GM08714 (cell line): ENCODE measurements around the gene WDFY2.
"Not testable (repeated sequence)": the region's sequence is repeated elsewhere in the genome, so short reads cannot be mapped to it uniquely, and the experiment has no call there.

Experiments used
- H3K4me3 ChIP-seq: fragments of 200-500 bp; sonication (Bioruptor generic); 2 replicates; pipeline ENCODE4 v1.5.1; 2014; ENCODE audit warnings: mild to moderate bottlenecking, low read length, inconsistent platforms
- ZNF274 ChIP-seq: IDR thresholded peaks from 2 replicates; pipeline ENCODE4 v1.6.1; 2012; ENCODE audit warnings: mild to moderate bottlenecking, low read depth, low read length

The WDFY2 gene

DNA sequence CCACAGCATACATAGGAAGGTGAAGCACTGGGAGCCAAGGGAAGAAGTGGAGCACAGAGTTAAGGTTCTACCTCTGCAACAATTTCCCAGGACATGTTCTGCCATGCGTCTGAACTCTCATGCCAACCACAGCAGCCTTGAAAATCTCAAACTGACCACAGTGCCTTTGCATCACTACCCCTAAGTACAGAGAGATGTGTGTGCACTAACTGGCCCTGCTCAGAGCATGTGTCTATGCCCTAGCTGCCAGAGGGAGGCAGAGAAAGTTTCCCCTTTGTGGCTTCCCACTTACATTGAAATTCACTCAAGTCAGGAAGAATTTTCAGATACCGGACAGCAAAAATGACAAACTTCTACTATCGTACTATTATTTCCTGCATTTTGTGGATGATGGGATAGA, 26.8 kb upstream of the WDFY2 start:
- no peak for TF ChIP-seq ZNF274
- no peak overlapping the region for H3K4me3 ChIP-seq

DNA sequence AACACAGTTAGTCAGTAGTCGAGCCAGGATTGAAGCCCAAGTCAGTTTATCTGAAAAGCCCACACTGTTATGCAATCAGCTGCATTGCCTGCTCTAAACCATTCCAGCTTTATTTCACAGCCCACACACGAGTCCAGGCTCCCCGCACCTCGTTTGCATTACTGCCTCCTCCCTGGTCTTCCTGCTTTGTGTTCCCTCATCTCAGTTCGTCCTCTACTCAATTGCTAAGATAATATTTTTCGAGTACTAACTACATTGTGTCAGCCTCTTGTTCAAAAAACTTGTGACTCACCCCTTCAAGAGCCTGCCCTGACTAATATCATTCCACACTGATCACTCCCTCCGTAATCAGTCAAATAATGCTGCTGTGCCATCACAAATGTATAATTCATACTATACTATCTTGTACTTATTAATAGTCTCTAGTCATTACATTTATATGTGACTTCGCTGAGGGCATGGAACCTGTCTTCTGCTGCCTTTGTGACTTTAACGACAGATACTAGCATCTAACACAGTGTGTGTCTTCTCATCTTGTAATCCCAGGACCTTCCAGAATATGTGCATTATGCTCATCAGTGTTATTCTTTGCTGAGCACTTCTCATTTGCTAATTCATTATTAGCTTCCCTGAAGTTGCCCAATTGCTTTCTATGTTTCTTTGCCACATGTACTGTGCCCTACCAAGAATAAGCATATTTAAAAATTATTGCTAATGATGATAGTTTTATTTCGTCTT, 26.2 kb upstream of the WDFY2 start:
- no peak overlapping the region for H3K4me3 ChIP-seq
- no peak for TF ChIP-seq ZNF274

DNA sequence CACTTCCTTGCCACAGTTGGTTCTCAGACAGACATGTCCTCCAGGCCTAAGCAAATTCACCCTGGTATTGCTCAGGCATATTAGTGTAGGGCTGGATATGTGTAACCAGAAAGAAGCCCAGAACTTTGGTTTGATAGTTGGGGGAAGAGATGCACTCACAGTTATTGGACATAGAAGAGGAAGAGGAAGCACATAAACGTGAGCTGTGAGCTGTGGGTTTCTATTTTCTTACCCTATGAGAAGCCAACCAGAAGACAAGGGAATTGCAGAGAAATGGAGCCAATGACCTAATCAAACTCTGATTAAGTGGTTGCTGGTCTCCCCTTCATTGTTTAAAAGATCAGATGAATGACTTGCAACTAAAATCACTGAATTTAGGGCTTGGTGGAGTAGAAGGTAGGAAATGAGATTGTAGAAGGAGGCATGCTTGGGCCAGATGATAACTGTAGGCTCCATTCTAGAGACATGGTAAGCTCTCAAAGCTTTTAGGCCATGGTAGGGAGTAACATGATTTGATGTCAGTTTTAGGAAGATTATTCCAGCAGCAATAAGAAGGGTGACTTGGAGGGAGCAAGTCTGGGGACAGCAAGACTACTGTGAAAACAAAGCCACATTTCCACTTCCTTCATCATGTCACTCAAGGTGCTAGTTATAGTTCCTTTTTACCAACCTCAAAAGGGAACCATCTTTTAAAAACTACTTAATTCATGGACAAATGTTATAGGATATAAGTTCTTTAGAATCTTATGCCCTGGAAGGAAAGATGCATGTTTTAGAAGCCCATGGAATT, 24.1 kb upstream of the WDFY2 start:
- no peak overlapping the region for H3K4me3 ChIP-seq
- no peak for TF ChIP-seq ZNF274

DNA sequence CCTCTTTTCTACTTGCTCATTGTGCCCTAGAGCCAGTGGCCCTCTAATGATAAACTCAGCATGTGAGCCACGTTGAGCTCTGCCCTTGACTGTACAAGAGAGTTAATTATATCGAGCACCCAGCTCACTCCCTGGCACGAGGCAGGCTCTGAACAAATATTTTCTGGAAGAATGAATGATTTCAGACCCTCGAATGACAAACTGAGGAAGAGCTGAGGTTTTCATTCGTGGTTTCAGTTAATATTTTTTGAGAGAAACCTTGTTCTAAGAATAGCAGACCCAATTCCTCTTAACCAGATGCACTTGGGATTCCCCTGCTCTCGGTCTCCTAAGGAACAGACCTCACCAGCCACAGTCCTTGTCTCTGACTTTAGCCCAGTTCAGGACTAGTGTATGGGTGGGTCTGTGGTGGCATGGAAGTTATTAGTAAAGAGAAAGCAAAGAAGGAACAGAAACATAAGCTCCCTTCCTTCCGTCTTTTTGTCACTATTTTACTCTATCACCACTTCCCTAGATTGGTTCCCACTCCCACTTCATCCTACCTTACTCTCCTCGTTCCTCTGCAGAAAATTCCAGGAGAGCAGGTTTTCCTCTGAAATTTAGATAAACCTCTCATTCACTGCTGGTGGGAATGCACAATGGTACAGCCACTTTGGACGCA, 22.1 kb upstream of the WDFY2 start:
- no peak for TF ChIP-seq ZNF274
- peak overlapping the region; percentile 47; the same call in 1 of the 2 replicates for H3K4me3 ChIP-seq

DNA sequence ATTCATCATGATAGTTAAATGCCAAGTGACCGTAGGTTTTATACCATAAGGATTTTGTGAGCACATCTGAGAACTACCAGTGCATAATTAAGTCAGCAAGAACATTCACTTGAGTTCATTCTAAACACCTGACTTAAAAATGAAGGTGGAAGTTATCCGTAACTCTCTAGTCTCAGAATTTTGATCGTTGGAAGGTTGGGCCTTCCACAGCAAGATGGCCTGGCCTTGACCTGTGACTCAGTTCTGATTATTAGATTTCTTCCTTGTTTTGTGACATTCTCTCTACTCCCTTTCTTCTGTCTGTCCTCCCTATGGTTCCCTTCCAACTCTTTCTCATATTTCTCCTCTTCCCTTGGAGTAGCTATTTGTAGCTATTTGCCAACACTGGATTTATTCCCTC, 20.0 kb upstream of the WDFY2 start:
- H3K4me3 ChIP-seq = no peak overlapping the region
- TF ChIP-seq ZNF274 = no peak

DNA sequence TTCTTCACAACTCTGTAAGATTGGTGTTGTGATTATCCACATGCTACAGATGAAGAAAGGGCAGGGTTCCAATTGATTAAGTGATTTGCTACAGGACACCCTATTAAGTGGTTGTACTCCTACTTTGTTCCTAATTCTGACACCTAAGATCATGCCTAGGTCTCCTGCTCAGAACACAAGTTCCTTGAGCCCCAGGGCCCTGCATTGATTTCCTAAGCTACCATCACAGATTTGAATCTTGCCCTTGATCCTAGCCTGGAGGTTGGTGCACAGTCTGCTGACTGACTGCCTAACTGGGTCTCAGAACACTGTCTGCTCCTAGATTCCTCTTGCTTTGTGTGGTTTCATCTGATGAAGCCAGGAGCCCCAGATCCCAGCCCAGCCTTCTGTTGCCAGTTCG, 19.6 kb upstream of the WDFY2 start:
- no peak for TF ChIP-seq ZNF274
- no peak overlapping the region for H3K4me3 ChIP-seq

DNA sequence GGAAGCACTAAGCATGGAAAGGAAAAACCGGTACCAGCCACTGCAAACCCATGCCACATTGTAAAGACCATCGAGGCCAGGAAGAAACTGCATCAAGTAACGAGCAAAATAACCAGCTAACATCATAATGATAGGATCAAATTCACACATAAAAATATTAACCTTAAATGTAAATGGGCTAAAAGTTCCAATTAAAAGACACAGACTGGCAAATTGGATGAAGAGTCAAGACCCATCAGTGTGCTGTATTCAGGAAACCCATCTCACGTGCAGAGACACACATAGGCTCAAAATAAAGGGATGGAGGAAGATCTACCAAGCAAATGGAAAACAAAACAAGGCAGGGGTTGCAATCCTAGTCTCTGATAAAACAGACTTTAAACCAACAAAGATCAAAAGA, 15.3 kb upstream of the WDFY2 start:
- H3K4me3 ChIP-seq = not testable (repeated sequence)

DNA sequence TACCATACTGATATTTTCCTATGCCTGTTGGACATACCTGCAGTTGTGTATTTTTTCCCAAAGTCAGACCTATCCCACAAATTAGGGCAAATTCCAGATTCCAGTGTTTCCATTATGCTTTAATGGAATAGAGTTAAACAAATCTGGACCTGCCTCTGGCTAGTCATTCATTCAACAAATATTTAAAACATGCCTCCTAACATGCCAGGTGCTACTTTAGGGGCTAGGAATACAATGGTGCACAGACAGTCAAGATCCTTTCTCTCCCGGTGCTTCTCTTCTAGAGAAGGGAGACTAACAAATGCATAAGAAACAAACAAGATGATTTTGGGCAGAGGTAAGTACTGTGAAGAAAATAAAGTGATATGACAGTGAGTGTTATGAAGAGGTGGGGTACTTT, 7.5 kb upstream of the WDFY2 start:
- no peak overlapping the region for H3K4me3 ChIP-seq
- TF ChIP-seq ZNF274 = no peak

DNA sequence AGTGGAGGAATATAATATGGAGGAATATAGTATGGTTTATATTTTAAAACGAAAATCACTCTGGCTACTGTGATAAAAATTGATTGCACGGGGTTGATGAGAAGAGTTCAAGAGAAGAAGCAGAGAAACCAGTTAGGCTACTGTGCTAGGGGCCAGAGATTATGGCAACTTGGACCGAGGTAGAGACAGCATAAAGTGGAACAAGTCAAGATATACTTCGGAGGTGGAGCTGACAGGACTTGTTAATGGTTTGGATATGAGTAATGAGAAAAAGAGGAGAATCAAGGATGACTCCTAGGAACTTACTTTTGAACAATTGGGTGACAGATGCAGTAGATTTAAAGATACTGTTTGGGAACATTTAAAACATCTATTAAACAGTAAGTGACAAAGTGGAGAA, 6.6 kb upstream of the WDFY2 start:
- no peak for TF ChIP-seq ZNF274
- H3K4me3 ChIP-seq = no peak overlapping the region

DNA sequence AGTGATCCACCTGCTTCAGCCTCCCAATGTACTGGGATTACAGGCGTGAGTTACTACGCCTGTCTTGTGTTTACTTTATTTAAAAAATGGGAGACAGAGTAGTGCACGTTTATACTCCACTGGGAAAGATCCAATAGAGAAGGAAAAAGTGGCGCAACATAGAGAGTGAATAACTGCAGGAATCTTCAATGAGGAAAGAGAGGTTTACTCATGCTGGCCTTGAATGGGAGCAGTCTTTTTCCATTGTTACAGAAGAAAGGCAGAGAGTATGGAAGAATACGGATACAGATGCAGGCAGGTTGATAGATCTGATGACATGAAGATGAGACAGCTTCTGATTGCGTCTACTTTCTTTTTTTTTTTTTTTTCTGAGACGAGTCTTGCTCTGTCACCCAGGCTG, 4.6 kb upstream of the WDFY2 start:
- no peak overlapping the region for H3K4me3 ChIP-seq
- no peak for TF ChIP-seq ZNF274

DNA sequence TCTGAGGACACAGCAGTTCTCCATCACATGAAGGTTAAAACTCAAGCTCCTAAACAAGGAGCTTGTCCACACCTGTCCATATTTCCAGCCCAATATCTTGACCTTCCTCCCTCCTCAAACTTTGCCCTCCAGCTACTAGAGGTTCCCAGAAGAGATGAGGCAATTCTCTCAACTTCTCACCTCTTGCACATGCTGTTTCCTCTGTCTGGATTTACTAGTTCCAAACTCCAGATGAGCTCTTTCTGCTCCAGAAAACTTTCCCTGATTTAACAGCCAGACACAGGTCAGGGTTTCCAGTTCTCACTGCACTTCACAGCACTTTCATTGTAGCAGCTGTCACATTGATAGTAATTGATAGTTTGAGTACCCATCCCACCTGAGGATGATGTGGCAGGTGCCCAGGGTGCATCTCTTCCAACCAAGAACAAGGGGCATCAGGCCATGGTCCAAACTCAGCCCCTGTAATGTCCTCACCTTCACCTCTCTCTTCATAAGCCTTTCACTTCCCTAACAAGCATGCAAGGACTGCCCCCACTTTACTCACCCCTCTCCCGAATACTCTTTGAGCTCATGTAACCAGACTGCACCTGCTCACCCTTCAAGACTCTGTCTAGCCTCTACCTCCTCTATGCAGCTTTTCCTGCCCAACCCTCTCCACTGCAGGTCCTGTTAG, 3.0 kb upstream of the WDFY2 start:
- TF ChIP-seq ZNF274 = no peak
- H3K4me3 ChIP-seq = no peak overlapping the region

DNA sequence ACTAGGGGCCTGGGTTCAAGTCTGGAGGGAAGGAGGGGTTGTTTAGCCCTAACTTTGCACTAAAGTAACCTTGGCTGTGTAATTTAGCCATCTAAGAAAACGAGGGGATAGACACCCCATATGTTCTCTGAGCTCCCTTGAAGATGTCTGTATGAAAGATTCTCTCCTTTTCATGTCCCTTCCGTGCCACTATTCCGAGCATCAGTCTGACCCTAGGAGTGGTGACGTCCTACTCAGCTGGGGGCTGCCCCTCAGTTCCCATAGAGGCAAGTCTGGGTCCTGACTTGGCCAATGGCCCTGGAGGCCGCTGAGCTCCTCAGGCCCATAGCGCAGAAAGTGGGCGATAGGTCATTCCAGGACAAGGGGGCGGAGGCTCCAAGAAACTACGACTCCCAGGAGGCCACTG, 790 bp upstream of the WDFY2 start:
- peak overlapping the region; percentile 58; the same call in 1 of the 2 replicates for H3K4me3 ChIP-seq
- no peak for TF ChIP-seq ZNF274

DNA sequence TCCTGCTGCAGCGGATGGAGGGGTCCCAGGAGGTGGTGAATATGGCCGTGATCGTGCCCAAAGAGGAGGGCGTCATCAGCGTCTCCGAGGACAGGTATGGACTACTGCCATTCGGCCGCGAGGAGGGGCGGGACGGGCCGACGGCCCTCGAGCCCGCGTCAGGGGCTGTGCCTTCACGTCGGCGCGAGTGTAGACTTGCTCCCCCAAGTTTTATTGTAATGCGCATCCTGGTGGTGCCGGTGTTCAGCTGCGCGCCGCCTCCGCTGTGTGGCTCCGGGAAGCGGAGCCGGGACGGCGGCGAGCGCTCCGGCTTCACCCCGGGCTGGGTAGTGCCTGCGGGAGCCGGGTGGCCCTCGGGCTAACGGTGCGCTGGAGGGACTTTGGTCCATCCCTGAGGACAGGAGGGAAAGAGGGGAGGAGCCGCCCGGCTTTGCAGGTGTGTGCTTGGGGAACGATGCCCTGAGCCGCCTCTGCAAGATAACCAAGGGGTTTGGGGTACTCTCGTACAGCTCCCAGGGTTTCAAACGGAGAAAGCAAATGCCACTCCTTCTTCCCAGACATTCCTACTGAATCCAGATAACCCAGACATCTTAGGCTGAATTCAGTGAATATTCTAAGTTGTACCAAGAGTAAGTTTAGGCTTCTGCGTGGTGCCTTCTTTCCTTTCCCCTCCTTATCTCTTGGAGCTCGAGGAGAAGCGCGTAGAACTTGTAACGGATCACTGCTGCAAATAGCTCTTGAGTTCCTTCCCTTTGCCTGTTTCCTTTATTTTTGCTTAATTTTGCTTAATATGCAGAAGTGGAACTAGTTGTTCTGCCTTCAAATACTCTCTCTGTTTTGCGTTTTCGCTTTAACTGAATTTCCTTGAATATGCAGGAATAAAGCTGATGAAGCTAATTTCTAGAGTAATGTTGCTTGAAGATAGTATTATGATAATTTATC, 740 bp downstream of the WDFY2 start:
- H3K4me3 ChIP-seq = peak overlapping the region; percentile 90
- no peak for TF ChIP-seq ZNF274

DNA sequence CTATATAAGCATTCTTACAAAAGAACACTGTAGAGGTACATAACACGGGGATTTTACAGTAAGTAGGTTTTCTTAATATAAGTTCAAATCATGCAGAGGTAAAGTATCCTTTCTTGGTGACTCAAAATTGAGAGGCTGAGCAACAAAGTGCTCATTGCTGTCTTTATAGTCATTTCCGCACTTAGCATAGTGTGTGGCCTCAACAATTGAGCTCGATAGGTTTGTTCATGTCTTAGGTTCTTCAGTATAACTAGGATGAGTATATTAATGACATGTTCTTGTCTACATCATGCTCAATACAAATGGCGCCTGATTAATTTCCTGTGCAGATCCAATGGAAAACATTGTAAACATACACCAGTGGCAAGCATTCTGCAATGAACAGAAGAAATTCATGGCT, 1.4 kb downstream of the WDFY2 start:
- peak overlapping the region; percentile 90; the same call in 1 of the 2 replicates for H3K4me3 ChIP-seq
- TF ChIP-seq ZNF274 = no peak
